HEK293T (cell line): Measurements from ENCODE around the gene DCXR.

ENCODE experiments used
- ARNT ChIP-seq: fragments of 450-650 bp; IDR thresholded peaks from 2 replicates; pipeline ENCODE4 v1.6.1; 2017; ENCODE audit warnings: mild to moderate bottlenecking
- BHLHE40 ChIP-seq: fragments of 450-650 bp; IDR thresholded peaks from 2 replicates; pipeline ENCODE4 v1.6.1; 2016; ENCODE audit warnings: mild to moderate bottlenecking, moderate library complexity, borderline replicate concordance
- CTBP1 ChIP-seq: fragments of 450-650 bp; IDR thresholded peaks from 2 replicates; pipeline ENCODE4 v1.6.1; 2016; ENCODE audit warnings: borderline replicate concordance
- ELF4 ChIP-seq: fragments of 450-650 bp; IDR thresholded peaks from 2 replicates; pipeline ENCODE4 v1.6.1; 2017; ENCODE audit warnings: antibody characterized with exemption
- FOXA1 ChIP-seq: fragments of 450-650 bp; IDR thresholded peaks from 2 replicates; pipeline ENCODE4 v1.6.1; 2016; ENCODE audit warnings: mild to moderate bottlenecking
- FOXK2 ChIP-seq: fragments of 450-650 bp; IDR thresholded peaks from 2 replicates; pipeline ENCODE4 v1.6.1; 2016; ENCODE audit warnings: mild to moderate bottlenecking
- FOXM1 ChIP-seq: fragments of 450-650 bp; IDR thresholded peaks from 2 replicates; pipeline ENCODE4 v1.6.1; 2017; ENCODE audit warnings: mild to moderate bottlenecking, borderline replicate concordance
- HDGF ChIP-seq: fragments of 450-650 bp; IDR thresholded peaks from 2 replicates; pipeline ENCODE4 v1.6.1; 2017; ENCODE audit warnings: antibody characterized with exemption, borderline replicate concordance
- LEF1 ChIP-seq: fragments of 450-650 bp; IDR thresholded peaks from 2 replicates; pipeline ENCODE4 v1.6.1; 2017; ENCODE audit warnings: mild to moderate bottlenecking, borderline replicate concordance
- NFRKB ChIP-seq: fragments of 450-650 bp; IDR thresholded peaks from 2 replicates; pipeline ENCODE4 v1.6.1; 2016; ENCODE audit warnings: mild to moderate bottlenecking, moderate library complexity
- SP1 ChIP-seq: fragments of 450-650 bp; IDR thresholded peaks from 2 replicates; pipeline ENCODE4 v1.6.1; 2017
- SUZ12 ChIP-seq: fragments of 450-650 bp; IDR thresholded peaks from 2 replicates; pipeline ENCODE4 v1.6.1; 2016; ENCODE audit warnings: mild to moderate bottlenecking
- TARDBP ChIP-seq: fragments of 450-650 bp; IDR thresholded peaks from 2 replicates; pipeline ENCODE4 v1.6.1; 2016
- ZNF384 ChIP-seq: fragments of 450-650 bp; IDR thresholded peaks from 2 replicates; pipeline ENCODE4 v1.6.1; 2016

GRCh38 chr17:82018152-82018988 is 19.1 kb downstream of the DCXR start:
- TF ChIP-seq BHLHE40 (no peak), SP1 (no peak), SUZ12 (no peak), TARDBP (no peak), FOXM1 (no peak), CTBP1 (no peak), ARNT (no peak), FOXK2 (no peak), ELF4 (no peak), FOXA1 (no peak), HDGF (no peak), NFRKB (no peak), LEF1 (no peak), ZNF384 (no peak)
